Suprapubic skin (tissue), 3 donors: ENCODE measurements around the gene EXT2.

Experiments used
- EP300 ChIP-seq: sonication (generic); formaldehyde crosslinking; IDR thresholded peaks from one replicate; pipeline ENCODE4 v1.6.1; 2017; ENCODE audit warnings: antibody characterized with exemption
- POLR2A ChIP-seq, 2 donors: fragments of 450-650 bp; IDR thresholded peaks; one replicate each; pipeline ENCODE4 v1.6.1; 2017; ENCODE audit warnings: antibody characterized with exemption in 2 of 2, mild to moderate bottlenecking in 2 of 2, moderate library complexity in 2 of 2
- TF ChIP-seq, protein P1 (sequence below), 2 donors: fragments of 200-600 bp in 1 of 2; fragments of 450-650 bp in 1 of 2; sonication (generic) in 1 of 2; IDR thresholded peaks; one replicate each; pipeline ENCODE4 v1.5.1; 2016 to 2019; ENCODE audit warnings: antibody characterized with exemption in 2 of 2, mild to moderate bottlenecking in 1 of 2, moderate library complexity in 1 of 2

DNA sequence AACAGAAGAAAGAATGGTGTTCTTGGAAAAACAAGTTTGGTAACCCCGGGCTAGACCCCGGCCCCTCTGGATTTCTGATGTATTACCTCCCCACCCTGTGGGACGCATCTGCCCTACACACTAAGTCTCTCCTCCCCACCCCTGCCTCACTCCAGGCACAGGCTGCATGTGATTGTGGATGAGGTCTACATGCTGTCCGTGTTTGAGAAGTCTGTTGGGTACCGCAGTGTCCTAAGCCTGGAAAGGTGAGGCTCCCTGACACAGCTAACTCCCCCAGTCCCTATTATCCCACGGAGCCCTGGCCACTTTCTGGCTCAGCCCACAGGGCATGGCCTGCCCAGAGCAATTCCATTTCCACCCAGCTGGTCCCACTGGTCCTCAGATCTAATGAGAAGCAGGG lies 16.1 kb upstream of the EXT2 start:
- TF ChIP-seq, protein P1, sequence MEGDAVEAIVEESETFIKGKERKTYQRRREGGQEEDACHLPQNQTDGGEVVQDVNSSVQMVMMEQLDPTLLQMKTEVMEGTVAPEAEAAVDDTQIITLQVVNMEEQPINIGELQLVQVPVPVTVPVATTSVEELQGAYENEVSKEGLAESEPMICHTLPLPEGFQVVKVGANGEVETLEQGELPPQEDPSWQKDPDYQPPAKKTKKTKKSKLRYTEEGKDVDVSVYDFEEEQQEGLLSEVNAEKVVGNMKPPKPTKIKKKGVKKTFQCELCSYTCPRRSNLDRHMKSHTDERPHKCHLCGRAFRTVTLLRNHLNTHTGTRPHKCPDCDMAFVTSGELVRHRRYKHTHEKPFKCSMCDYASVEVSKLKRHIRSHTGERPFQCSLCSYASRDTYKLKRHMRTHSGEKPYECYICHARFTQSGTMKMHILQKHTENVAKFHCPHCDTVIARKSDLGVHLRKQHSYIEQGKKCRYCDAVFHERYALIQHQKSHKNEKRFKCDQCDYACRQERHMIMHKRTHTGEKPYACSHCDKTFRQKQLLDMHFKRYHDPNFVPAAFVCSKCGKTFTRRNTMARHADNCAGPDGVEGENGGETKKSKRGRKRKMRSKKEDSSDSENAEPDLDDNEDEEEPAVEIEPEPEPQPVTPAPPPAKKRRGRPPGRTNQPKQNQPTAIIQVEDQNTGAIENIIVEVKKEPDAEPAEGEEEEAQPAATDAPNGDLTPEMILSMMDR (IDR thresholded peaks at IDR 0.05) = no peak
- TF ChIP-seq POLR2A (IDR thresholded peaks at IDR 0.05) (no peak), EP300 (no peak)
